Keratinocyte (primary cell): ENCODE results near the gene TSPOAP1. TPM values are rescaled to one million over a fixed set of nuclear protein-coding genes. Genes with fewer than 3 reads are reported as not detected.

Experiments
- DNase-seq: peaks from one replicate; pipeline ENCODE4 v3.0.0-alpha.2; 2011; ENCODE audit warnings: low read depth, missing footprints, low spot score
- FAIRE-seq: peaks from 2 replicates; lab custom pipeline; 2011; peaks lifted over from hg19 to GRCh38; lab: Jason Lieb, UNC
- H2AFZ ChIP-seq: 2 replicates; pipeline ENCODE4 v1.6.0; 2012; ENCODE audit warnings: low read length, control low read depth, inconsistent platforms; ENCODE audit not compliant: control insufficient read depth
- H3K27ac ChIP-seq: 2 replicates; pipeline ENCODE4 v1.5.1; 2011; ENCODE audit warnings: low read length; ENCODE audit not compliant: control insufficient read depth, insufficient read depth
- H3K27me3 ChIP-seq: 3 replicates; pipeline ENCODE4 v1.6.0; 2011; ENCODE audit warnings: low read length; ENCODE audit not compliant: control insufficient read depth, insufficient read depth; ENCODE audit errors: extremely low read depth
- H3K36me3 ChIP-seq, 2 experiments: 2 replicates in 1 of 2; 3 replicates in 1 of 2; pipeline ENCODE4 v1.5.1; 2011; ENCODE audit warnings: low read length in 2 of 2, mild to moderate bottlenecking in 1 of 2; ENCODE audit not compliant: control insufficient read depth in 2 of 2, insufficient read depth in 2 of 2; ENCODE audit errors: extremely low read depth in 1 of 2
- H3K4me1 ChIP-seq: 3 replicates; pipeline ENCODE4 v1.5.1; 2011; ENCODE audit warnings: low read length; ENCODE audit not compliant: control insufficient read depth, insufficient read depth; ENCODE audit errors: extremely low read depth
- H3K4me2 ChIP-seq: 3 replicates; pipeline ENCODE4 v1.6.0; 2011; ENCODE audit warnings: low read depth, low read length; ENCODE audit not compliant: control insufficient read depth, insufficient read depth; ENCODE audit errors: extremely low read depth
- H3K4me3 ChIP-seq, 3 experiments: fragments of 200-600 bp in 1 of 3; sonication (generic) in 1 of 3; 2 replicates in 2 of 3; 3 replicates in 1 of 3; pipeline ENCODE4 v1.5.1; 2011 to 2016; ENCODE audit warnings: low read length in 3 of 3, mild to moderate bottlenecking in 3 of 3, control low read depth in 2 of 3, inconsistent platforms in 1 of 3, low read depth in 1 of 3, mixed read lengths in 1 of 3, mixed run types in 1 of 3, moderate library complexity in 1 of 3; ENCODE audit not compliant: control insufficient read depth in 2 of 3, insufficient read depth in 2 of 3; ENCODE audit errors: extremely low read depth in 1 of 3
- H3K79me2 ChIP-seq: 2 replicates; pipeline ENCODE4 v1.6.0; 2012; ENCODE audit warnings: low read length; ENCODE audit not compliant: control insufficient read depth, insufficient read depth
- H3K9ac ChIP-seq: 3 replicates; pipeline ENCODE4 v1.6.0; 2011; ENCODE audit warnings: low read length; ENCODE audit not compliant: control insufficient read depth, insufficient read depth; ENCODE audit errors: extremely low read depth
- H3K9me1 ChIP-seq: 3 replicates; pipeline ENCODE4 v1.6.0; 2011; ENCODE audit warnings: low read length; ENCODE audit not compliant: control insufficient read depth, insufficient read depth; ENCODE audit errors: extremely low read depth
- H3K9me3 ChIP-seq: 2 replicates; pipeline ENCODE4 v1.5.1; 2012; ENCODE audit warnings: low read depth, low read length; ENCODE audit not compliant: control insufficient read depth
- H4K20me1 ChIP-seq: 3 replicates; pipeline ENCODE4 v1.6.0; 2011; ENCODE audit warnings: low read length; ENCODE audit not compliant: control insufficient read depth, insufficient read depth; ENCODE audit errors: extremely low read depth
- CTCF ChIP-seq, 3 experiments: IDR thresholded peaks in 1 of 3; conservative IDR thresholded peaks in 1 of 3; optimal IDR thresholded peaks in 1 of 3; 2 replicates in 2 of 3; 3 replicates in 1 of 3; pipeline versions ENCODE3 to v1.5.1; 2011; ENCODE audit warnings: low read length in 3 of 3, mild to moderate bottlenecking in 3 of 3, moderate library complexity in 2 of 3, control low read depth in 1 of 3, inconsistent platforms in 1 of 3; ENCODE audit not compliant: insufficient read depth in 2 of 3; ENCODE audit errors: extremely low read depth in 1 of 3
- EZH2 ChIP-seq: IDR thresholded peaks from one replicate; pipeline ENCODE4 v1.6.1; 2012; ENCODE audit warnings: inconsistent platforms, mild to moderate bottlenecking, low read length, moderate library complexity
- dilution Hi-C: fragments of 300-500 bp; cut with MboI; formaldehyde crosslinking; loops from one replicate; pipeline ENCODE4 v1.7.0; 2020; ENCODE audit warnings: low sequenced_read_pairs; ENCODE audit not compliant: extremely low pct_ligation_motif_present
- polyA plus RNA-seq, 5 experiments: library from polyadenylated mRNA; depleted of rRNA in 3 of 5; stranded (reverse) in 3 of 5; stranded (forward) in 1 of 5; unstranded in 1 of 5; fragments of >200 nt; gene quantifications; 1 replicate in 1 of 5; 2 replicates in 3 of 5; 3 replicates in 1 of 5; pipeline versions ENCODE4 v1.2.1 to v1.2.3, GENCODE V29; 2011 to 2012; ENCODE audit warnings: missing spikeins in 2 of 5, low read depth in 1 of 5, low replicate concordance in 1 of 5

Gene TSPOAP1
- polyA plus RNA-seq, 1 donor (not counting 4 experiments of a cell fraction or from before 2014, with no cell fraction given): 0.04 TPM

- Histone ChIP-seq H4K20me1 (no peaks in the 10 kb centered on the region), H3K27ac (no peak overlapping the region), H3K9me1 (no peaks in the 10 kb centered on the region), H3K4me2 (no peak overlapping the region), H3K4me1 (peaks cover 19% of the 10 kb centered on the region), H3K9ac (no peak overlapping the region), H3K9me3 (no peaks in the 10 kb centered on the region), H2AFZ (no peak overlapping the region), H3K79me2 (no peaks in the 10 kb centered on the region), H3K27me3 (no peaks in the 10 kb centered on the region), H3K36me3 (peaks cover 7% of the 10 kb centered on the region in 2 experiments), H3K4me3 (no peak overlapping the region)
- TF ChIP-seq CTCF (optimal IDR thresholded peaks at IDR 0.05 in 1 of 3, IDR thresholded peaks at IDR 0.05 in 1 of 3, conservative IDR thresholded peaks at IDR 0.05 in 1 of 3; ENCODE audit: extremely low read depth in 1 of 3, insufficient read depth in 2 of 3, low read length in 3 of 3) (no peak), EZH2 (no peak)
- FAIRE-seq (no peak), DNase-seq (no peak)
- dilution Hi-C loops: no loop called here
Observed at GRCh38 chr17:58338841-58339754, 10.5 kb upstream of the TSPOAP1 start.

- Histone ChIP-seq H2AFZ (no peak overlapping the region), H3K36me3 (peaks cover under 1 to 1% of the 10 kb centered on the region in 2 experiments), H3K9me1 (no peaks in the 10 kb centered on the region), H3K79me2 (no peaks in the 10 kb centered on the region), H3K9me3 (no peaks in the 10 kb centered on the region), H3K27me3 (no peaks in the 10 kb centered on the region), H3K4me1 (peaks cover 19% of the 10 kb centered on the region), H3K9ac (no peak overlapping the region), H3K27ac (no peak overlapping the region), H3K4me2 (no peak overlapping the region), H3K4me3 (no peak overlapping the region), H4K20me1 (no peaks in the 10 kb centered on the region)
- DNase-seq (no peak), FAIRE-seq (no peak)
- TF ChIP-seq EZH2 (no peak), CTCF (optimal IDR thresholded peaks at IDR 0.05 in 1 of 3, IDR thresholded peaks at IDR 0.05 in 1 of 3, conservative IDR thresholded peaks at IDR 0.05 in 1 of 3; ENCODE audit: extremely low read depth in 1 of 3, insufficient read depth in 2 of 3, low read length in 3 of 3) (no peak)
- dilution Hi-C loops: no loop called here
Observed at GRCh38 chr17:58338454-58338840, 9.9 kb upstream of the TSPOAP1 start.
